Heart right ventricle (tissue), 16 donors: ENCODE data around the gene KRT80. TPM values are rescaled to one million over a fixed set of nuclear protein-coding genes. Genes with fewer than 3 reads are reported as not detected.

Source experiments
- ATAC-seq, 8 donors: fragments of 200-7000 bp; cut with Tn5 transposase; one replicate each; pipeline ENCODE4 v1.9.1; 2020; ENCODE audit warnings: mild to moderate bottlenecking in 8 of 8, moderate library complexity in 8 of 8, moderate number of reproducible peaks in 1 of 8
- DNase-seq, 2 donors: peaks; one replicate each; pipeline ENCODE4 v3.0.0-alpha.2; 2020
- H3K27ac ChIP-seq, 10 donors: fragments of 200-600 bp; sonication (generic) in 2 of 10; one replicate each; pipeline versions ENCODE4 v1.5.0 to v1.8.0; 2020 to 2022; ENCODE audit warnings: mild to moderate bottlenecking in 3 of 10
- H3K27me3 ChIP-seq, 7 donors: fragments of 200-600 bp; one replicate each; pipeline ENCODE4 v1.8.0; 2021 to 2022; ENCODE audit warnings: mild to moderate bottlenecking in 2 of 7
- H3K36me3 ChIP-seq, 9 donors: fragments of 200-600 bp; sonication (generic) in 1 of 9; one replicate each; pipeline versions ENCODE4 v1.5.0 to v1.8.0; 2020 to 2022; ENCODE audit warnings: mild to moderate bottlenecking in 2 of 9
- H3K4me1 ChIP-seq, 9 donors: fragments of 200-600 bp; sonication (generic) in 1 of 9; one replicate each; pipeline versions ENCODE4 v1.5.0 to v1.8.0; 2020 to 2022; ENCODE audit warnings: mild to moderate bottlenecking in 4 of 9
- H3K4me3 ChIP-seq, 10 donors: fragments of 200-600 bp; sonication (generic) in 2 of 10; one replicate each; pipeline versions ENCODE4 v1.5.0 to v1.8.0; 2020 to 2022; ENCODE audit warnings: mild to moderate bottlenecking in 7 of 10, moderate library complexity in 2 of 10
- H3K9me3 ChIP-seq, 11 donors: fragments of 200-600 bp in 10 of 11; sonication (generic) in 2 of 11; one replicate each; pipeline versions ENCODE4 v1.5.0 to v1.8.0; 2013 to 2022; ENCODE audit warnings: mild to moderate bottlenecking in 2 of 11, control low read depth in 1 of 11, moderate library complexity in 1 of 11
- WGBS, 2 donors: extraction: QIAGEN DNeasy Blood & Tissue Kit; methylation state at CpG; one replicate each; pipeline ENCODE4 v1.1.7; 2013; ENCODE audit warnings: inconsistent platforms in 1 of 2; 5-methylcytosine and 5-hydroxymethylcytosine counted together
- intact Hi-C, 10 donors: fragments of 100-400 bp; cut with DNase I; formaldehyde crosslinking; loops; one replicate each; pipeline versions ENCODE4 v1.11.1 to v1.14.2; 2022
- polyA plus RNA-seq, 2 donors: library from polyadenylated mRNA; stranded (reverse); fragments of 200-250 nt; gene quantifications; one replicate each; pipeline ENCODE4 v1.2.3, GENCODE V29; 2013
- total RNA-seq, 10 donors: library from RNA; stranded (reverse); fragmentation: NEBNext Ultra II Directional in 3 of 10; extraction: Animal tissue kit (Norgen Biotek cat#: 25700) in 3 of 10; gene quantifications; one replicate each; pipeline versions ENCODE4 v1.2.1 to v1.2.4, GENCODE V29; 2021 to 2023
- TF ChIP-seq, protein P1 (sequence below), 9 donors: fragments of 200-600 bp; sonication (generic) in 2 of 9; IDR thresholded peaks; one replicate each; pipeline versions ENCODE4 v1.5.0 to v1.8.0; 2021 to 2022; ENCODE audit warnings: antibody characterized with exemption in 9 of 9, mild to moderate bottlenecking in 5 of 9, moderate library complexity in 1 of 9
- donor health status: Arrhythmogenic right ventricular cardiomyopathy.
- donor health status: ischemic (EF 13 %, LVEDD 7.1; RV severe dilation, severe dysfunction).
- donor health status: healthy with polysubstance abuse.
- donor health status: DM: no; HTN: yes; CAD: no.
- donor health status: DM: no; HTN: no; CAD: no.
- donor health status: ischemic (EF 25% LVEDD 6.9; RV normal size, moderate dysfunction).
- donor health status: ischemic (EF 25% LVEDD 5.7; RV mildly dilated, moderate dysfunction).
- donor health status: healthy.
- donor health status: DM: yes; HTN: yes; CAD: no.
- donor health status: Ischemic cardiomyopathy.
- donor health status: ischemic (EF 35%, LVEDD 5.7; RV mildly dilated, moderate dysfunction).
- donor health status: nonischemic (EF 11% LVEDD 7.7; RV severe dilation, severe dysfunction).
- donor health status: DM: yes; HTN: yes; CAD: no.
- donor health status: PGD.
- donor health status: ischemic (EF 29% LVEDD 5.4; RV normal size, mild dysfunction).
- donor health status: nonischemic (EF 23%, LVEDD 6.1; RV moderate dilation, normal function).

Gene KRT80
- total and polyA plus RNA-seq, 12 donors = 0.07 to 0.79 (median 0.16) TPM; not detected in 1

DNA sequence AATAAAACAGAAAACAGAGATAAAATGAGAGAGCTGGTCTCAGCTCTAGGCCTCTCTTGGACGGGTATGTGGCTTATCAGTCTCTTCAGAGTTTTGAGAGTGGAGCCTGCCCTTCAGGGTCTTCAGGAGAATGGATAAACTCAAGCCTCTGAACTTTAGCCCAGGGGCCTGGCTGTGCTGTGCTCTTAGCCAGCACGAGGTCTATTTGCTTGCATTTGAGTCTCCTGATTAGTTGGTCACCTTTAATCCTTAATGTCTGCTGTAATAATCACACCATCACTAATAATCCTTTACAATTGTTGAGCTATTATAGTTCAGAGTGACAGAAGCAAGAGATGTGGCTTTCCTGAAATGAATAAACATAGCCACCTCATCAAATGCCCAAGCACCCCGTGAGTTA is 24.3 kb downstream of the KRT80 start:
- 67% methylated on average over 3 of the region's 3 CpGs for WGBS, 2 donors
- intact Hi-C loops = loop anchor here in 1 of 10 donors (5.0 kb wide), 1 partner anchor 110 kb away; no protein-coding TSS in a partner anchor
- ATAC-seq (no peak), DNase-seq (no peak)
- H3K4me1 ChIP-seq = peaks cover 0 to 20% (median 8%) of the 10 kb centered on the region in 9 donors
- no peak overlapping the region for H3K27ac ChIP-seq
- H3K36me3 ChIP-seq = no peaks in the 10 kb centered on the region
- H3K4me3 ChIP-seq = no peak overlapping the region
- H3K27me3 ChIP-seq = no peaks in the 10 kb centered on the region
- TF ChIP-seq, protein P1, sequence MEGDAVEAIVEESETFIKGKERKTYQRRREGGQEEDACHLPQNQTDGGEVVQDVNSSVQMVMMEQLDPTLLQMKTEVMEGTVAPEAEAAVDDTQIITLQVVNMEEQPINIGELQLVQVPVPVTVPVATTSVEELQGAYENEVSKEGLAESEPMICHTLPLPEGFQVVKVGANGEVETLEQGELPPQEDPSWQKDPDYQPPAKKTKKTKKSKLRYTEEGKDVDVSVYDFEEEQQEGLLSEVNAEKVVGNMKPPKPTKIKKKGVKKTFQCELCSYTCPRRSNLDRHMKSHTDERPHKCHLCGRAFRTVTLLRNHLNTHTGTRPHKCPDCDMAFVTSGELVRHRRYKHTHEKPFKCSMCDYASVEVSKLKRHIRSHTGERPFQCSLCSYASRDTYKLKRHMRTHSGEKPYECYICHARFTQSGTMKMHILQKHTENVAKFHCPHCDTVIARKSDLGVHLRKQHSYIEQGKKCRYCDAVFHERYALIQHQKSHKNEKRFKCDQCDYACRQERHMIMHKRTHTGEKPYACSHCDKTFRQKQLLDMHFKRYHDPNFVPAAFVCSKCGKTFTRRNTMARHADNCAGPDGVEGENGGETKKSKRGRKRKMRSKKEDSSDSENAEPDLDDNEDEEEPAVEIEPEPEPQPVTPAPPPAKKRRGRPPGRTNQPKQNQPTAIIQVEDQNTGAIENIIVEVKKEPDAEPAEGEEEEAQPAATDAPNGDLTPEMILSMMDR (IDR thresholded peaks at IDR 0.05) = no peak
- no peaks in the 10 kb centered on the region for H3K9me3 ChIP-seq

- Histone ChIP-seq H3K27me3 (no peaks in the 10 kb centered on the region), H3K27ac (no peak overlapping the region), H3K4me3 (no peak overlapping the region), H3K9me3 (no peaks in the 10 kb centered on the region), H3K4me1 (peaks cover 0 to 20% (median 8%) of the 10 kb centered on the region in 9 donors), H3K36me3 (no peaks in the 10 kb centered on the region)
- 86 to 95% methylated on average over 1 of the region's 1 CpG for WGBS, 2 donors
- DNase-seq = no peak
- intact Hi-C loops = loop anchor here in 1 of 10 donors (5.0 kb wide), 1 partner anchor 111 kb away; no protein-coding TSS in a partner anchor
- TF ChIP-seq, protein P1 (IDR thresholded peaks at IDR 0.05) = no peak
- ATAC-seq = no peak
These were observed 25.1 kb downstream of the KRT80 start for GRCh38 chr12:52166672-52167071.

DNA sequence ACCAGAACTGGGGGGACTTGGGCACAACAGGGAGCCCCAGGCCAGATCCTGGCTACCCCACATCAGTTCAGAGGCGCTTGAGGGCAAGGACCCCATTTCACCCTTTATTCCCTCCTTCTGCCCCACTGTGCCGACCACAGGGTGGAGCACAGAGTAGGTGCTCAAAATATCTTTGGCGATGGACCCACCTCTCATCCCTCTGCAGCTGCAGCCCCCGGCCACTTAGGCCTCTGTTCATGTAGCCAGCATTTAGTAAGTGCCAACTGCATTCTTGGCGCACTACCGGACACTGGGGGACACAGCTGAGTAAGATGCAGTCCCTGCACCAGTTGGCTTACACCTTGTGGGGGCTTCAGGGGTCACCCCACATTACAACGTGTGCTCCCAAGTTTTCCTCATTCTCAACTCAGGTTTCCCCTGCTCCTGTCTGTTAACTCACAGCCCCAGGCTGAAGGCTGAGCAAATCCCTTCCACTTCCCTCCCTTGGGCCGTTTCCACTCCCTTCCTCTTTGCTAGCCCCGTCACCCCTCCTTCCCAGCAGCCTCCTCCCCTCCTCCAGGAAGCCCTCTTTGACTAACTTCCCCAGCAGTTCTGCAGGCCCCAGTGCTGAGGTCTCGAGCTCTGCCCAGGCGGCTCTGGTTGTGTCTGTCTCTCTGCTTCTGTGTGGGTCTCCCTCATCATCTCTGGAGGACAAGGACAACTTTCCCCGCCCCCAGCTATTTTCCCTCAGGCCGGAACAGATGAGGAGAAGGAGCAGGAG is 26.5 kb downstream of the KRT80 start:
- no peak for ATAC-seq
- Histone ChIP-seq H3K36me3 (no peaks in the 10 kb centered on the region), H3K4me3 (no peak overlapping the region), H3K9me3 (no peaks in the 10 kb centered on the region), H3K4me1 (peaks cover 0 to 20% (median 8%) of the 10 kb centered on the region in 9 donors), H3K27me3 (no peaks in the 10 kb centered on the region), H3K27ac (no peak overlapping the region)
- TF ChIP-seq, protein P1 (IDR thresholded peaks at IDR 0.05) = no peak
- intact Hi-C loops = loop anchor here in 1 of 10 donors (5.0 kb wide), 1 partner anchor 112 kb away; no protein-coding TSS in a partner anchor
- 84 to 91% methylated on average over 13 of the region's 13 CpGs for WGBS, 2 donors
- DNase-seq = no peak

GRCh38 chr12:52164624-52165023 is 27.2 kb downstream of the KRT80 start:
- Histone ChIP-seq H3K36me3 (no peaks in the 10 kb centered on the region), H3K9me3 (no peaks in the 10 kb centered on the region), H3K4me1 (peaks cover 0 to 20% (median 8%) of the 10 kb centered on the region in 9 donors), H3K27me3 (no peaks in the 10 kb centered on the region), H3K27ac (no peak overlapping the region), H3K4me3 (no peak overlapping the region)
- DNase-seq (no peak), ATAC-seq (no peak)
- WGBS, 2 donors = 89 to 92% methylated on average over 13 of the region's 13 CpGs
- TF ChIP-seq, protein P1 (IDR thresholded peaks at IDR 0.05) = no peak
- intact Hi-C loops = loop anchor here in 1 of 10 donors (5.0 kb wide), 1 partner anchor 113 kb away; no protein-coding TSS in a partner anchor
